ENCODE results near the gene ODAD4.
"Not testable (repeated sequence)": the region's sequence is repeated elsewhere in the genome, so short reads cannot be mapped to it uniquely, and the experiment has no call there.

The ODAD4 gene

DNA sequence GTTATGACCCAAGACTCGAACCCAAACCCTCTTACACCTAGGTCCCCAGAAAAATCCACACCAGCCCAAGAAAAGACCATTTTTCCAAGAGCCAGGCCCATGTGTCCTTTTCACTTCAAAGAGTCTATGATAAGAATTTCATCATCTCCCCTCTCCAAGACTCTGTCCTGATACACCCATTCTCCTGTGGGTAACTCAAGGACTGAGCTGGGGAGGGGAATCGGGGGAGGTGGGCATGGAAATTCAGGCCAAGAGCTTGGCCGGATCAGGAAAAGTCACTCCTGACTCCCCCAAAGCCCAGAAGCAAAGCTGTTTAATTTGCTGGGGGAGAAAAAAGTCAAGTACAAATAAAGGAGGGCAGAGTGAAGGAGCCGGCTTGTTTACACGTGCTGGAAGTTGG is 15.4 kb upstream of the ODAD4 start:
- DNase-seq = no peak

DNA sequence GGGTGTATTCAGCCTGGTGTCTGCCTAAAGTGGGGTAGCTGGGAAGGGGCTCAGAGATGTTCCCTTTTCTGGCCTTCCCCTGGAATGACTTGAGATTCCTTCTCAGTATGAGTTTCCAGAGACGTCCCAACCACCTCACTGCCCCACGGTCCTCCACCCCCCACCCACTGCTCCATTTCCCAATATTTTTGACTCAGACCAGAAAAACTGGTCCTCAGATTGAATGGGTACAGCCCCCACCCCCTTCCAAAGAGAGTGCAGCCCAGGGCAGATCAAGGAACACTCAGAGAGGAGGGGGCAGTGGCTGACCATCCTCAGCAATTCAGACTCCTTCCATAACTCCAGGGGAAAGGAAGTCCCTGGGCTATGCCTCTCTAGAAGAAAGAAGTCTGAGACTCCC is 14.9 kb upstream of the ODAD4 start:
- DNase-seq = no peak

DNA sequence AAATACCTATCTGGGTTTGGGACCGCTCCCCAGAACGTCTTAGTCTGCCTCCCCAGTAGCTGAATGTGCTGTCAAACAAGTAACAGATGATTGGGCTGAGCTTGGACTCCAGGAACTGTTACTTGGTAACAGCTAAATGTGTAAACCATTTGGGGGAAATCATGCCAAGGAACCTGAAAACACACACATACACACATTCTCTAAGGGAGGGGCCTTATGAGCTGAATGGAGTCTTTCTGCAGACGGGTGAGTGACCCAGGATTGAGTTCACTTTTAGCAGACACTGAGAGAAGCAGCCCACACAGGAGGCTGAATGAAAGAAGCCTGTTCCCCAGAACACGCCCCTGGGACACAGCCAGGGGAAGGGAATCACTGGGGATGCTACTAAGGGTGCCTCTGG is 13.2 kb upstream of the ODAD4 start:
- DNase-seq = peak; percentile 64

DNA sequence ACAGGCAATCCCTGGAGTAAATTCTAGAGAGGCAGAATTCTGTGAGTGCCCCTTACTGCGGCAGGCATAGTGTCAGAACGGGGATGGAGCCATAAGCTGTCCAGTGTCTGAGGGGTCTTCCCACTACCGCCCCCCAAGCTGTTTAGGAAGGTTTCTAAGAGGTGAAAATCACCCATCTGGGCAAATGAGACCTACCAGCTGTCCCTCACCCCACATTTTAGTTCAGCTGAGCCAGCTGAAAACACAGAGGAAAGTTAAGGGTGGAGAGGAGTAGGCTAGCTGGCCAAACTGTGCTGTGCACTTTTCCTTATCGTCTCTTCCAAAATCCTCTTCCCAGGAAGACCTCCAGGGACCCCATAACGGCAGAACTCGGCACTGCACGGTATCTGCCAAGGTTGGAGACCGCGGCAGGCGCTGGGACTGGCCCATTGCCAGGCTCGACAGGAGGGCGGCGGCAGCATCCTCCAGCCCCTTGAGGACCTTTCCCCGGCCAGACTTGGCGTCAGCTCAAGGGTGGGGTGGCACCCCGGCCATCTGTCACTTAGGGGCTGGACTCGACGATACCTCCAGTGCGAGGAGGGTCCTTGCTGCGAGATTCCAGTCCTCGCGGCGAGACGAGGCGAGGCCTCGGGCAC is 12.6 kb upstream of the ODAD4 start:
- DNase-seq = peak; percentile 76

DNA sequence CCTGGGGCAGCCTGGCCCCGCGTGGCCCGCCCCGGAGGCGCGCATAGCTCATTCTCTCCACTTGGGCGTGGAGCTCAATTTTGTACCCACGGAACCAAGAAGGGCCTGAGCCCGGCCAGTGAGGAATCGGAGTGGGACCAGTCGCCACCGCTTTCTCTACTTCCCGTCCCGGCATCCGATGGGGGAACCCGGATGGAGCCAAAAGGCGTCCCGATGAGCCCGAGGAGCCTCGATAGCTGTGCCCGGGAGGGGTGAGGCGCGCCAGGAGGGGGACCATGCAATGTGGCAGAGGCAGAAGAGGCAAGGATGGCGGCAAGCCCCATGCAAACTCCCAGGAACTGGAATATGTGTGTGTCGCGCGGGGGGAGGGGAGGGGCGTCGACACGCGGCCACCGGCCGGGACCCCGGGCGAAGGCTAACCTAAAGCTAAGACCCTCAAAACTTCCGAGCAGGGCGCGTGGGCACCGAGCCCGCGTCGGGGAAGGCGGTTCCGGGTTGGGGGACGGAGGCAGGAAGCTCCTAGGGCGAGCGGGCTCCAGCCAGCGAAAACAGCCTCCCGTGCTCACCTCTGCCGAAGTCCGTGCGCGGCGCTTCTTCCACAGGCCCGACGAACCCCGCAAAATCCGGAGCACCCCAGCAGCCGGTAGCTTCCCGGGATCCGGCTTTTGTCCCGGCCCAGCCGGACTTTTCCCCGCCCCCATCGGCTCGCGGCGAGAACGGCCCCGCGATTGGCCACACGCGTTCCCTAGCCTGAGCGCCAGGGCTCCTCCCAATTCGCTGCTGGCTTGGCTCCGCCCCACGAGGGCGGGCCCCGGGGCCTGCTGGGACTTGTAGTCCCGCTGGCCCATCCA is 11.9 kb upstream of the ODAD4 start, which contains the start of gene ACLY:
Gene ACLY (minus strand): TSS at position 638 of the 851 bp plus-strand sequence. CDS start 5,078 bp downstream, outside the sequence.
- peak; percentile 98 for DNase-seq

DNA sequence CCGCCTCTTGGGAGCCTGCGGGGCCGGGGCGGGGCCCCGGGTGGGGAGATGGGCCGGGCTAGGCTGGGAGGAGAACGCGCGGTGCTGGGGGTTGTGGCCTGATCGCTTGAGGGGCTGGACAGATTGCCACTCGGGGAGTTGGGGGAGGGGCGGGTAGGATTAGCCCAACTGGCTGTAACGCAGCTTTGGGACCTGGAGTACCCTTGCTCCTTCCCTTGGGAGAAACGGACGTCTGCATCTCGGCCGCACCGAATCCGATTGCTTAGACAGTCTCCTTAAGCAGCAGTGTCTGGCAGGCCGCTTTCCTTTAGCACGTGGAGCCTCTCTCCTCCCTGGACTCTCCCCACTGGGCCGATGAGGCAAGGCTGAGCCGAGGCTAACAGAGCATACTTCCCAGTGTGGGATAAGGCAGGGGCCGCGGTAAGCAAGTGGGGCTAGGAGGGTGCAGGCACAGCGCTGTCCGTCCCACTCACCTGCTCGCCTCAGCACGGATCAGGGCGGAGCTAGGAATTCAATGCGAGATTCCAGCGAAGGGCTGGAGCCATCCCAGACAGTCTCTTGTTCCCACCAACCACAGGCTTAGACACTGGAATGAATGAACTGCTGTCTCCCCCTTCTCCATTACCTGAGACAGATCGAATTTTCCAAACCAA is 11.1 kb upstream of the ODAD4 start:
- DNase-seq = no peak

DNA sequence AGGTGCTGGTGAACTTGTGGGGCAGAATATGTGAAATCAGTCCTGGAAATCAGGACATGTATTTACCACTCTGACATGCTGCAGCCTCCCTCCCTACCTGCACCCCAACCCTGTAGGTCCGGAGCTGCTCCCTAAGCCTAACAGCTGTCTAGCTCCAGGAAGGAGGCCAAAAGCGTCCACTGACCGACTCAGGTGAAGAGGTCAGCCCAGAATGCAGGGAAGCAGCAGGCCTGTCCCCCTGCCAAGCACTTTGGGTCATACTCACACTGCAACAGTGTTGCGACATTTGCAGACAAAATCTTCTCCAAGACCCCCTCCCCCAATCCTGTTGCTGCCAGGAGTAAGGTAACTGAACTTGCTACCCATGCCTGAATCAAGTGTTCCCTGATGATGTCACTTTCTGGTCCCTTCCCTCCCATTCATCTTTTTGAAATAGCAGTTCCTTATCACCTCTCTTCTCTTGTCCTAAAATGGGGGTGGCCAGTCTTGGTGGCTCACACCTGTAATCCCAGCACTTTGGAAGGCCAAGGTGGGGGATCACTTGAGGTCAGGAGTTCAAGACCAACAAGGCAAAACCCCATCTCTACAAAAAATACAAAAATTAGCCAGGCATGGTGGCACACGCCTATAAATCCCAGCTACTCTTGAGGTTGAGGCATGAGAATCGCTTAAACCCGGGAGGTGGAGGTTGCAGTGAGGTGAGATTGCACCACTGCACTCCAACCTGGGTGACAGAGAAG is 10.4 kb upstream of the ODAD4 start:
- no peak for DNase-seq

DNA sequence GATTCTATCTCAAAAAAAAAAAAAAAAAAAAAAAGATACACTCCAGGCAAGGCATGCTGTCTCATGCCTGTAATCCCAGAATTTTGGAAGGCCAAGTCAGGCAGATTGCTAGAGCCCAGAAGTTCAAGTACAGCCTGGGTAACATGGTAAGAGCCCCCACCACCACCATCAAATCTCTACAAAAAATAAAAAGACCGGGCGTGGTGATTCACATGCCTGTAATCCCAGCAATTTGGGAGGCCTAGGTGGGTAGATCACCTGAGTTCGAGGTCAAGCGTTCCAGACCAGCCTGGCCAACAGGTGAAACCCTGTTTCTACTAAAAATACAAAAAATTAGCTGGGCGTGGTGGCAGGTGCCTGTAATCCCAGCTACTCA is 9.8 kb upstream of the ODAD4 start:
- DNase-seq = no peak

DNA sequence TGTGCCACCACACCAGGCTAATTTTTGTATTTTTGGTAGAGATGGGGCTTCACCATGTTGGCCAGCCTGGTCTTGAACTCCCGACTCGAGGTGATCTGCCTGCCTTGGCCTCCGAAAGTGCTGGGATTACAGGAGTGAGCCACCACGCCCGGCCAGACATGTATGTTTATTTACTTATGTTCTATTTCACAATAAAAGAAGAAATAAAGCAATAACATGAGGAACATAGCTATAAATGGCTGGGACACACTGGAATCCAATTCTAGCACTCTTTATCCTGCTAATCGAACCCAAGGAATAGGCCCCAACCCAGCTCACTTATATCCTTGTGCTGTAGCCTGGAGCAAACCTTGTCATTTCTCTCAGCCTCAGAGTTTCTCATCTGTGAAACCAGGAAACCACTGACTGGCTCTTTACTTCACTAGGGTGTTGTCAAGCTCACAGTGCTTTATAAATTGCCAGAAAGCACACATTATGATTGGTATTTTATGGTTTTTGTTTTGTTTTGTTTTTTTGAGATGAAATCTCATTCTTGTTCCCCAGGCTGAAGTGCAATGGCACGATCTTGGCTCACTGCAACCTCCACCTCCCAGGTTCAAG is 4.3 kb upstream of the ODAD4 start:
- no peak for DNase-seq

DNA sequence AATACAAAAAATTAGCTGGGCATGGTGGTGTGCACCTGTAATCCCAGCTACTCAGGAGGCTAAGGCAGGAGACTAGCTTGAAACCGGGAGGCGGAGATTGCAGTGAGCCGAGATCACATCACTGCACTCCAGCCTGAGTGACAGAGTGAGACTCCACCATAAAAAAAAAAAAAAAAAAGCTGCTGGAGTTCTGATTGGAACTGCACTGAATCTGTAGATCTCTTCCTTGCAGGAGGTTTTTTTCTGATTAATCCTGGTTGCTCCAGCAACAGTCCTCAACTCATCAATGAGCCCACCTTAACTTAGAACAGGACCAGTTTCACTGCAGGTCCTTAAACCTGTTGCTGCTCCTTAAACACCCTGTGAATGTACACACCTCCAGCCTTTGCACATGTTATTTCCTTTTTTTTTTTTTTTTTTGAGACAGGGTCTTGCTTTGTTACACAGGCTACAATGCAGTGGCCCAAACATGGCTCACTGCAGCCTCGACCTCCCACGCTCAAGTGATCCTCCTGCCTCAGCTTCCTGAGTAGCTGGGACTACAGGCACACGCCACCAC is 1.6 kb upstream of the ODAD4 start:
- DNase-seq = no peak

DNA sequence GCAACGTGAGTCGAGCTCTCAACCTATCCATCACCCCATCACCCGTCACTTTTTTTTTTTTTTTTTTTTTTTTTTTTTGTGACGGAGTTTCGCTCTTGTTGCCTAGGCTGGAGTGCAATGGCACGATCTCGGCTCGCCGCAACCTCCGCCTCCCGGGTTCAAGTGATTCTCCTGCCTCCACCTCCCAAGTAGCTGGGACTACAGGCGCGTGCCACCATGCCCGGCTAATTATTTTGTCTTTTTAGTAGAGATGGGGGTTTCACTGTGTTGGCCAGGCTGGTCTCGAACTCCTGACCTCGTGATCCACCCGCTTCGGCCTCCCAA is 378 bp downstream of the ODAD4 start:
- DNase-seq = not testable (repeated sequence)

DNA sequence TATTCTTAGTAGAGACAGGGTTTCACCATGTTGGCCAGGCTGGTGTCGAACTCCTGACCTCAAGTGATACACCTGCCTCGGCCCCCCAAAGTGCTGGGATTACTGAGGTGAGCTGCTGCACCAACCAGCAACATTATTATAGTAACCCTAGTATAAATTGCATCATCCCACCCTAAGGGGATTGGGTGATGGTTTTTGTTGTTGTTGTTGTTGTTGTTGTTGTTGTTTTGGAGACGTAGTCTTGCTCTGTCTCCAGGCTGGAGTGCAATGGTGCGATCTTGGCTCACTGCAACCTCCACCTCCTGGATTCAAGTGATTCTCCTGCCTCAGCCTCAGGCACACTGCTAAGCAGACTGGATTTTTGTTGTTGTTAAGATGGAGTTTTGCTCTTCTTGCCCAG is 1.3 kb downstream of the ODAD4 start:
- not testable (repeated sequence) for DNase-seq

DNA sequence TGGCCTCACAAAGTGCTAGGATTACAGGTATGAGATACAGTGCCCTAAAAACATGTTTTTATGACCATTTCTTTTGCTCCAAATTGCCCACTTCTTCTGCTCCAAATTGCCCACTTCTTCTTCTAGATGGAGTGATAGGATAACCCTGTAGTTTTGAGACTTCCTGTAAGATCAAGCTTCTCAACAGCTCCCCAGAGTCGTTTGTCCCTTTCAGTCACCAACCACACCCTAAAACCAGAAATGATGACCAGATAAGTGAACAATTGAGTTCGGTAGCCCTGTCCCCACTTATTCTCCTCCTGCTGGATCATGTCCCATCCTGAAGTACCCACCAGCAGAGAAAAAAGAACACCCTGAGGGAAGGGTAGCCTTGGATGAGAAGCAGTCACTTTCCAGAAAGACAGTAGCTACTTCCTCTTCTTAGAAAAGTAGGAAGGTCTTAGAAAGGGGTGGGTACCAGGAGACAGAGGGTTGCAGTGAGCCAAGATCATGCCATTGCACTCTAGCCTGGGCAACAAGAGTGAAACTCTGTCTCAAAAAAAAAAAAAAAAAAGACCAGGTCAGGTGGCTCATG is 2.5 kb downstream of the ODAD4 start:
- DNase-seq = no peak

DNA sequence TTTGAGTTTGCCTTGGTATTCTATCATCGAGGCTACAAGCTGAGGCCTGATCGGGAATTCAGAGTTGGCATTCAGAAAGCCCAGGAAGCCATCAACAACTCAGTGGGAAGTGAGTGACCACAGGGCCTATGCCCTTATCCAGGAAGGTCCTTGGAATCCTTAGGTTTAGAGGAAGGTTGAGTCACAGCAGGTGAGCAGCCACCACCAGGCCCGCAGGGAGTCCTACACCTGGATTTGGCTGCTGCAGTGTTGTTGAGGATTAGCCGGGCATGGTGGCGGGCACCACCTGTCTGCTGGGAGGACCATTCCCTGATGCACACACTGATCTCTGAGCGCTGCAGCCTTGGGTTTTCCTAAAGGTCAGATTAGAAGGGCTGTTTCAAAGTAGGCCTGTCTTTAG is 5.2 kb downstream of the ODAD4 start:
- DNase-seq = no peak

DNA sequence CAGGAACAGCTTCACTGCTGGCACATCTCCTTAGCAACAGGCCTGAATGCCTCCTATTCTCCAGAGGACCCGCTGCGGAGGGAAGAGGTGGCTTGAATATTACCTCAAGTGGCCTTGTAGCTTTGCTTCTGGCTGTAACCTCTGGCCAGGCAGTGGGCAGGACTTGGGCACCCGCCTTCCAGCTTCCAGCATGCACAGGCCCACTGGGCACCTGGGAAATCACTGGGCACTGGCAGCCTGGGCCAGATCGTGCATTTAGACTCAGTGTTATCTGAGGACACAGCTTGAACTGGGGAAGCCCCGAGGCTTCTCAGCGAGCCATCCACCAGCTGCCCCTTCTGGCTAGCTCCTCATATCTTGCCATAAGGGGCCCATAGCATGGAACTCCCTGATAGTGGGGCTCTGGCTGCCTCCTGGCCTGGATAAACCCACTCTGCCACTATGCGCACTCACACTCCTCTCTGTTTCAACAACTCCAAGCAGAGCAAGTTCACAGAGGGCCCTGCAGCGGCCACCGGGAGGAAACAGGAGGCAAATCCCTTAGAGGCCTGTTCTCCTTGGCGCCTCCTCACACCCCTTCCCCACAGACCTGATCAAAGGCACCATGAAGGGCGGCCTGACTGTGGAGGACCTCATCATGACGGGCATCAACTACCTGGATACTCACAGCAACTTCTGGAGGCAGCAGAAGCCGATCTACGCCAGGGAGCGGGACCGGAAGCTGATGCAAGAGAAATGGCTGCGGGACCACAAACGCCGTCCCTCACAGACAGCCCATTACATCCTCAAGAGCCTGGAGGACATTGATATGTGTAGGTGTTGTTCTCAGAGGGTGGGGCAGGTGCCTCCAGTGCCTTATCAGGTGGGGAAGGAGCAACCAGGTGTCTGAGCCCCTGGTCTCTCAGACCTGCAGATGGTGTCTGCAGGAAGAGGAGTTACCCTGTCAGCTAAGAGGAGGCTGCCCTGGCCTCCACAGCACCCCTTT is 7.8 kb downstream of the ODAD4 start:
- DNase-seq = no peak

DNA sequence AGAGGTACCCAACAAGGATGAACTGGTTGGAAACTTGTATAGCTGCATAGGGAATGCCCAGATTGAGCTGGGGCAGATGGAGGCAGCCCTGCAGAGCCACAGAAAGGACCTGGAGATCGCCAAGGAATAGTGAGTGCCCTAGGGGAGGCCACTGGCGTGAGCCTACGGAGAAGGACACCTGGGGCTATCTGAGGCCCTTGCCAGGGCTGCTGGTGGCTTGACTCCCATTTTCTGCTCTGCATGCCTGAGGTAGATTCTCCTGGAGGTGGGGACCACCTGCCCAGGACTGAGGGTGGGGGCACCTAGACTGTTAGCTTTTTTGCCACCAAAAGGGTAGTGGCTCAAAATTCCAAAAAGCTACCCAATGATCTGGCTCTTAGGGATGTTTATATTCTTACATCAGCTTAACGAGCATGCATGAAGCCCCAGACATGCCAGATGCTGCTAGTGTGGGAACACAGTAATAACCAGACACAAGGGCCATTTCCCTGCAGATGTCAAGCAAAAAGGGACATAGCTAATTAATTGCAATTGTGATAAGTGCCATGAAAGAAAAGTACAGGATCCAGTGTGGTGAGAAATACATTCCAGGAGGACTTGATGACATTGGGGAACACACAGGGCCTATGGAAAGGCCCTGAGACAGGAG is 8.8 kb downstream of the ODAD4 start:
- DNase-seq = no peak

DNA sequence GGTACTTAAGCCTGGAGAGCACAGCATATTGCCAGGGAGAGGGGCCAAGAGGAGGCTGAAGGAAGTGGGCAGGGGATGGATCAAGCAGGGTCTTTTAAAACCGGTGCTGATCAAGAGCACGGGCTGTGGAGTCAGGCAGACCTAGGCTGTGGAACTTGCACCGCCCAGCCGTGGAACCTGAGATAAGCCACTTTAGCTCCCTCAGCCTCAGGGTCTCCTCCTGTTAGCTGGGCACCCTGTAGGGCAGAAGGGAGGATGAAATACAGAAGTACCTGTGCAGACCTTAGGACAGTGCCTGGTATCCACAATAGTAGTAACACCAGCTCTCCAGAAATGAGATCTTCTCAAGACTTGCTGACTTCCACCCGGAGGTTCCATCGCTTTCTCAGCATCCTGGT is 9.3 kb downstream of the ODAD4 start:
- DNase-seq = no peak

DNA sequence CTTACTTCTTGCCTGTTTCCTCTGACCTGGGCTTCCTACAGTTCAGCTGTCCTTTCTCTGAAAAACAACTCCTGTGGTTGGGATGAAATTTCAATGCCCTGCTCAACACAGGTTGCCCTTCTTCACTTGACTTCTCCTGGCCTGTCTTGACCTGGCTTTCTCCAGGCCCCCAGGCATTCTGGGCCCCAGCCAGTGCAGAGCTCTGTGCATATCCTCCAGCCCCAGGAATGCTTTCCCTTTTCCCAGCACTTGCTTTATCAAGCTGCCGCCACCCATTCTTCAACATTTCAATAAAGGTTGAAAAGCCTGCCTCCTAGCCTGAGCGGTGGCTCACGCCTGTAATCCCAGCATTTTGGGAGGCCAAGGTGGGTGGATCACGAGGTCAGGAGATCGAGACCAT is 10.8 kb downstream of the ODAD4 start:
- DNase-seq = no peak

DNA sequence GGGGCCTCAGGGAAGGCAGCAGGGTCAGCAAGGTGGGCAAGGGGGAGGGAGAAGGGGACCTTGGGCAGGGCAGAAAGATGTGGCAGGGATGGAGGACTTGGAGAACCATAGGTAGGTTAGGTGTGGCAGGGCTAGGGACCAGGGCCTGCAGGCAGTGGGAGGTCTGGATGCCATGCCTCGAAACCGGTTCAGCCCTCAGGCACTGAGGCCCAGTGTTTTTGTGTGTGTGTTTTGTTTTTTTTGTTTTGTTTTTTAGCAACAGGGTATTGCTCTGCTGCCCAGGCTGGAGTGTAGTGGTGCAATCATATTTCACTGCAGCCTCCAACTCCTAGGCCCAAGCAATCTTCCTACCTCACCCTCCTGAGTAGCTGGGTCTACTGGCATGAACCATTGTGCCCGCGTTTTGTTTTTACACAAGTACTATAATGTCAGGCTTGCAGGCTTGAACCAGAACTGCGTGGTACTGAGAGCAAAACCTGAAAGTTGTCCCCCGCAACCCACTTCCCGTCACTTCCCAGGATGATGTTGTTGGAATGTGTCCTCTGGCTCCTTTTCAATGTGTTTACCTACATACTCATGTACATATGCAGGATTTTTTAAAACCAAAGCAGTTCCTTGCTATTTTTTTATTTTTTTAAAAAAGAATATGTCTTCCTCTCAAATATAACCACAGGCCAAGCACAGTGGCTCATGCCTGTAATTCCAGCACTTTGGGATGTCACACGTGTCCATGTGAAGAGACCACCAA is 12.4 kb downstream of the ODAD4 start:
- DNase-seq = no peak

DNA sequence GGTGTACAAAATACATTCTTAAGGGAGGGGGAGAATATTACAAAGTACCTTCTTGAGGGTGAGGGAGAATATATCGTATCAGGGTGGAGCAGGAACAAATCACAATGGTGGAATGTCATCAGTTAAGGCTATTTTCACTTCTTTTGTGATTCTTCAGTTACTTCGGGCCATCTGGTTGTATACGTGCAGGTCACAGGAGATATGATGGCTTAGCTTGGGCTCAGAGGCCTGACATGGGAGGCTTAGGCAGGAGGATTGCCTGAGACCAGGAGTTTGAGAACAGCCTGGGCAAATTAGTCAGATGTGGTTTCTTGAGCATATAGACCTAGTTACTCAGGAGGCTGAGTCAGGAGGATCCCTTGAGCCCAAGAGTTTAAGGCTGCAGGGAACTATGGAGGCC is 13.1 kb downstream of the ODAD4 start:
- no peak for DNase-seq

All from femur (tissue), 1 donor.